Omental fat pad (tissue), 4 donors: Measurements from ENCODE around the gene SAP25. TPM values are rescaled to one million over a fixed set of nuclear protein-coding genes. Genes with fewer than 3 reads are reported as not detected.
"Not testable (repeated sequence)": the region's sequence is repeated elsewhere in the genome, so short reads cannot be mapped to it uniquely, and the experiment has no call there.

Experiments
- ATAC-seq: fragments of 150-250 bp; one replicate; pipeline ENCODE4 v1.9.1; 2016; ENCODE audit warnings: mild to moderate bottlenecking, moderate library complexity; ENCODE audit not compliant: low FRiP score
- DNase-seq: peaks from one replicate; pipeline ENCODE4 v3.0.0-alpha.2; 2019; ENCODE audit warnings: low spot score
- total RNA-seq, 4 donors: library from RNA; depleted of rRNA; stranded (reverse); fragments of >200 nt; gene quantifications; one replicate each; pipeline ENCODE4 v1.1.0, GENCODE V29; 2016
- TF ChIP-seq, protein P1 (sequence below), 3 donors: fragments of 450-650 bp; IDR thresholded peaks; one replicate each; pipeline ENCODE4 v1.5.1; 2016 to 2017; ENCODE audit warnings: antibody characterized with exemption in 3 of 3, mild to moderate bottlenecking in 3 of 3, moderate library complexity in 2 of 3

Gene SAP25
- total RNA-seq, 4 donors from 2014 or later, result 1.1 to 4.7 (median 1.7) TPM; not detected in 1

DNA sequence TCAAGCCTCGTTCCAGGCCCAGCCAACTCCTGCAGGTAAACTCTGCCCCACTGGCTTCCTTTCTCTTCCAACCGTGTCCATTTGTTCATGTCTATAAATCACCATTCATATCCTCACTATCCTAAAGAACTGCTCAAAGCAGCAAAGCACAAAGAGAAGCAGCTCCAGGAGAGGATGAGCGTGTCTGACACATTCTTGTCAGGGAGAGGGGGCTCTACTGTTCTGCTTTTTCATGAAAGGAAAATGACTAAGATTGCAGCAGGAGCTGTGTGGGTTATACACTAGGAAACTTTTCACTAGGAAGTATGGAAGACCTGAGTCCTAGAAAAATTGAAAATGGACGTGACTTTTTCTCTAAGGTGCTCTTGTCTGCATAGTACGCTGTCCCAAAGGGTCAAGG lies 18.0 kb downstream of the SAP25 start:
- DNase-seq, result no peak
- TF ChIP-seq, protein P1, sequence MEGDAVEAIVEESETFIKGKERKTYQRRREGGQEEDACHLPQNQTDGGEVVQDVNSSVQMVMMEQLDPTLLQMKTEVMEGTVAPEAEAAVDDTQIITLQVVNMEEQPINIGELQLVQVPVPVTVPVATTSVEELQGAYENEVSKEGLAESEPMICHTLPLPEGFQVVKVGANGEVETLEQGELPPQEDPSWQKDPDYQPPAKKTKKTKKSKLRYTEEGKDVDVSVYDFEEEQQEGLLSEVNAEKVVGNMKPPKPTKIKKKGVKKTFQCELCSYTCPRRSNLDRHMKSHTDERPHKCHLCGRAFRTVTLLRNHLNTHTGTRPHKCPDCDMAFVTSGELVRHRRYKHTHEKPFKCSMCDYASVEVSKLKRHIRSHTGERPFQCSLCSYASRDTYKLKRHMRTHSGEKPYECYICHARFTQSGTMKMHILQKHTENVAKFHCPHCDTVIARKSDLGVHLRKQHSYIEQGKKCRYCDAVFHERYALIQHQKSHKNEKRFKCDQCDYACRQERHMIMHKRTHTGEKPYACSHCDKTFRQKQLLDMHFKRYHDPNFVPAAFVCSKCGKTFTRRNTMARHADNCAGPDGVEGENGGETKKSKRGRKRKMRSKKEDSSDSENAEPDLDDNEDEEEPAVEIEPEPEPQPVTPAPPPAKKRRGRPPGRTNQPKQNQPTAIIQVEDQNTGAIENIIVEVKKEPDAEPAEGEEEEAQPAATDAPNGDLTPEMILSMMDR (IDR thresholded peaks at IDR 0.05), result no peak
- no peak for ATAC-seq

DNA sequence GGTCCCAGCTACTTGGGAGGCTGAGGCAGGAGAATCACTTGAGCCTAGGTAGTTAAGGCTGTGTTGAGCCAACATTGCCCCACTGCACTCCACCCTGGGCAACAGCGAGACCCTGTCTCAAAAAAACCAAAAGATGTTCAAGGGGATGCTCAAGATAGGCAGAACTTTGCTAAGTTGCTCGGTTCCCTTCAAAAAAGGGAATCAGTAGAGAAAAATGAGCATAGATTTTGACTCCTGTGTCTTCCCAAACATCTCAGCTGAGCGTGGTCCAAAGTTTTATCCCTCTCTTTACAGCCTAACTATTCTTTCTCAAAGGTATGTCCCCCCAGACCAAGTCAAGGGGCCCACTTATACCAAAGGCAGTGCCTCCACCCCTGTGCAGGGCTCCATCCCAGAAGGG lies 20.7 kb downstream of the SAP25 start:
- no peak for ATAC-seq
- DNase-seq, result no peak
- TF ChIP-seq, protein P1 (IDR thresholded peaks at IDR 0.05), result no peak

DNA sequence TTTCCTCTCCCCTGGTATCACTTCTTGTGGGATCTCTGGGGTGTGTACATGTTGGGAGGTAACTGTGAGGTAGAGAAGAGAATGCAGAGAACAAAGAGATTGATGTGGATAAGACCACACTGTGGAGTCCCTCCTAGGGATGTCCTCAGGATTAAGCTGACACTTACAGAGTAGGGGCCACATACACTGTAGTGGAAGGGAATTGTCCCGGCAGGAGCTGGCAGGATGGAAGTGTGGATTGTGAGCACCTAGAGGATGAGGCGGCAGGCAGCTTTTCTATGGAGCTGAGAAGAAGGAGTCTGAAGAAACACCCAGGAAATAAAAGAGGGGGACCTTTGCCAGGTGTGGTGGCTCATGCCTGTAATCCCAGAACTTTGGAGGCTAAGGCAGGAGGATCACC lies 21.2 kb downstream of the SAP25 start:
- ATAC-seq (no peak), DNase-seq (no peak)
- TF ChIP-seq, protein P1 (IDR thresholded peaks at IDR 0.05), result no peak

DNA sequence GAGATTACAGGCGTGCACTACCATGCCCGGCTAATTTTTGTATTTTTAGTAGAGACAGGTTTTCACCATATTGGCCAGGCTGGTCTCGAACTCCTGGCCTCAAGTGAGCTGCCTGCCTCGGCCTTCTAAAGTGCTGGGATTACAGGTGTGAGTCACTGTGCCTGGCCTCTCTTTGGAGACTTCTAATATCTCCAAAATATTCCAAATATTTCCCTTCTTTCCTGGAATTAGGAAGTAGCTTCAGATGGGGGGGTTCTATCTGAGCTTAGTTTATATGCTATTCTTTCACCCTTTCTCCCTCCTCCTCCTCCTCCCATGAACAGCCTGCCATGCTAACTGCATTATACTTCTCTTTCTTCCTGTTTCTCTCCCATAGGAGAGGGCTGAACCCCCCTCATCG lies 25.3 kb downstream of the SAP25 start:
- not testable (repeated sequence) for DNase-seq, ATAC-seq

DNA sequence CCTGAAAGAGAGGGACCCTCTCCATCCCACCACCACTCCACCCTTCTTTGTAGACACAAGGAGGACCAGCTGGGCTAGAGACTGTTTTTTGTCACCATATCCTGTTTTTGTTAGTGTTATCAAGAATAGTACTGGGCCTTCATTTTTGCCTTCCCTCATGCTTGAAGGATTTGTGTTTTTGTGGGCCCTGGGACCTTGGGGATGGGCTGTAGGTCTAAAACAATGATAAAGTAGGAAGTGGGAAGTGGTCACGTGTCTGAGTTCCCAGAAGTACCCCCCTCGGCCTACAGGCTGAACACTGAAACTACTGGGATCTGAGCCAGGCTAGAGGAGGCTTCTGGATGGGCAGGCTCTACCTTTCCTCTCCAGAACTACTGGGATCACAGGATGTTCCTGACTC lies 25.8 kb downstream of the SAP25 start:
- TF ChIP-seq, protein P1 (IDR thresholded peaks at IDR 0.05), result no peak
- DNase-seq (no peak), ATAC-seq (no peak)

DNA sequence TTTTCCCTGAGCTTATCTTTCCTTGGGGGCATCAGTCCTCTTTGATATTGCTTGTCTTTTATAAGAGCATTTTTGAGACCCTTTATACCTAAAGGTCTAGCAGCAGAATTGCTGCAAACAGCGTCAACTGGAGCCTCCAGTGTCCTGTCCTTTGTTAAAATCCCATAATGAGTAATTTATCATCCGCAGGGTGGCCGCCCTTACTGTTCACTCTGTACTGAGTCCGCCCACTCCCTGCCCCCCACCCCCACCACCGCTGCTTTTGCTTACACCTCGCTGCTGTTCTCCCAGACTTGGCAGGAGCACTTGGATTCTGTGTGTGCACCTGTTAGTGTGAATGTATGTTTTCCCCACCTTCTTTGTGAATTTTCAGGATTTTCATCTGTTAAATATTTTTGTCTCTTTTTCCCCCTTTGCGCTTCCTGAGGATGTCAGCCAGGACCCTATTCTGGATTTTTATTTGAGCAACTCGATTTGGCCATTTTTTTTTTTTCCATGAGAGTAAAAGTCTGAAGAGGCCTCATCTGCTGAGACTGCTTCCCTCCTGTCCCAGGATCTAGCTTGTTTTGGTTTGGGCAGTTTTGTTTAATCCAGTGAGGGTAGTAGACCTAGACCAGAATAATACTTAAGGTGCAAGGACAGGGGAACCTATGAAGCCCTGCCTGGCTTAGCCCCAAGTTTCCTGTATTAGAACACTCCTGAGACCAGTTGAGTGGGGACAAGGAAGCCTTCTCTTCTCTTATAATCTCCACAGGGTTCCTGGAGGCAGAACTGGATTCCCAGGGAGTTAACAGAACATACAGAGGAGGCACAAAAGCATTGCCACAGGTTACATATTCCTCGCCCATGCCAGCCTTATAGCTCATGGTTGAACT lies 26.5 kb downstream of the SAP25 start:
- no peak for DNase-seq
- TF ChIP-seq, protein P1 (IDR thresholded peaks at IDR 0.05), result no peak
- no peak for ATAC-seq

DNA sequence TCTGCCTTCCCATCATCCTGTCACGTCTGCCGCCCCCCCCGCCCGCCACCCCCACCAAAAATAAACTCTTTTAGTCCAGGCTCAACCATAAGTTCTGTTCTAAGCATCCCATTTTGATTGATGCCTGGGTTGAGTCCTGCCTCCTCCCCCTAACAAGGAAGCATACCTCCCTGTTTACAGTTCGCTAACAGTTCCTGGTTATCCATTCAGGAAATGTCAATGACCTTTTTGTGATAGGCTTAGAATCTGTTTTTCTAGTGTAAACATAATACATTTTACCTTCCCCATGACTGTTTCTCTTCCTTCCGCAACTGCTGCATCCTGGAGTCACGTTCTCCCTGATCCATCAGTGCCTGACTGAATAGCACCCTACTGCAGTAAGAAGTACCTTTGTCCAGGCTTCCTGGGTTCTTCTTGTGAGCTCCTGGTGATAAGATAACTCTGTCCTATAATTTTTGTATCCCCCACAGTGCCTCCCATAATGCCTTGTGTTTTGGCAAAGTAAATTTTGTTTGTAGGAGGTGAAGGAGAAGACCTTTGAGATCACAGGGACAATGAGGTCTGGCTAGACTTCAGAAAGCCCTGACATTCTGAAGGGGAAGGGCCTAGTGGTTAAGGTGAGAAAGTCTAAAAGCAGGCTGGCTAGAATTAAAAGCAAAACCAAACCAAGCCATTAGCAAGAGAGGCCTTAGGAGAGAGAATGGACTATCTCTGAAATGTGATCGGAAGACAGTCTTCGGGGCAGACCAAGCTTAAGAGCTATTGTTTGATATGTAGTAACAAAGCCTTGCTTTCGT lies 27.4 kb downstream of the SAP25 start:
- DNase-seq, result no peak
- ATAC-seq, result peak; percentile 33
- TF ChIP-seq, protein P1 (IDR thresholded peaks at IDR 0.05), result no peak
